Spinal cord (tissue), 10 donors: ENCODE results near the gene KRT8. TPM values are rescaled to one million over a fixed set of nuclear protein-coding genes. Genes with fewer than 3 reads are reported as not detected.

Source experiments
- DNase-seq, 6 donors: peaks; one replicate each; pipeline versions ENCODE4 v3.0.0 to v3.0.0-alpha.2; 2013 to 2015; ENCODE audit warnings: low spot score in 6 of 6, low read depth in 4 of 6
- H3K27ac ChIP-seq: one replicate; pipeline ENCODE4 v1.5.1; 2013; ENCODE audit warnings: low read depth, low read length, control low read depth
- H3K27me3 ChIP-seq: one replicate; pipeline ENCODE4 v1.6.1; 2013; ENCODE audit warnings: low read length; ENCODE audit not compliant: control insufficient read depth, insufficient read depth
- H3K36me3 ChIP-seq: one replicate; pipeline ENCODE4 v1.6.1; 2013; ENCODE audit warnings: low read length; ENCODE audit not compliant: control insufficient read depth, insufficient read depth
- H3K4me1 ChIP-seq: one replicate; pipeline ENCODE4 v1.6.1; 2013; ENCODE audit warnings: low read length; ENCODE audit not compliant: control insufficient read depth, insufficient read depth
- H3K4me3 ChIP-seq: one replicate; pipeline ENCODE4 v1.5.1; 2013; ENCODE audit warnings: low read depth, low read length, control low read depth
- H3K9me3 ChIP-seq: one replicate; pipeline ENCODE4 v1.6.1; 2013; ENCODE audit warnings: low read length; ENCODE audit not compliant: control insufficient read depth, insufficient read depth
- WGBS: methylation state at CpG from one replicate; pipeline ENCODE4 v1.1.5; 2013; ENCODE audit warnings: missing lambda C conversion rate; ENCODE audit not compliant: insufficient coverage; 5-methylcytosine and 5-hydroxymethylcytosine counted together
- polyA plus RNA-seq, 2 donors: library from polyadenylated mRNA; unstranded; fragments of 120-200 nt; gene quantifications; one replicate each; pipeline ENCODE4 v1.2.1, GENCODE V29; 2013; ENCODE audit not compliant: insufficient read length in 2 of 2
- total RNA-seq, 2 donors: library from RNA; depleted of rRNA in 1 of 2; stranded (reverse); fragments of 120-200 nt in 1 of 2; fragments of >200 nt in 1 of 2; gene quantifications; one replicate each; pipeline versions ENCODE4 v1.2.3 to v1.2.4, GENCODE V29; 2013 to 2014
- donor health status: healthy.

The KRT8 gene
- total and polyA plus RNA-seq, 4 donors: 0.99 to 12.0 (median 5.9) TPM

- Histone ChIP-seq H3K4me1 (peaks cover 12% of the 10 kb centered on the region), H3K27me3 (peaks cover 22% of the 10 kb centered on the region), H3K27ac (no peak overlapping the region), H3K9me3 (no peaks in the 10 kb centered on the region), H3K4me3 (no peak overlapping the region), H3K36me3 (no peaks in the 10 kb centered on the region)
- DNase-seq: no peak
- 70% methylated on average over 8 of the region's 10 CpGs for WGBS
Measured at GRCh38 chr12:52946797-52947547, 42.1 kb upstream of the KRT8 start.

GRCh38 chr12:52946334-52946733 lies 41.5 kb upstream of the KRT8 start:
- Histone ChIP-seq H3K9me3 (no peaks in the 10 kb centered on the region), H3K27ac (no peak overlapping the region), H3K36me3 (no peaks in the 10 kb centered on the region), H3K4me3 (no peak overlapping the region), H3K4me1 (peaks cover 12% of the 10 kb centered on the region), H3K27me3 (peaks cover 22% of the 10 kb centered on the region)
- WGBS: no CpG with 5 or more reads among the region's 1 CpG
- no peak for DNase-seq

GRCh38 chr12:52945389-52946232 lies 40.7 kb upstream of the KRT8 start:
- Histone ChIP-seq H3K27me3 (peaks cover 22% of the 10 kb centered on the region), H3K36me3 (no peaks in the 10 kb centered on the region)
- WGBS: 18% methylated on average over 6 of the region's 13 CpGs

GRCh38 chr12:52944683-52945388 lies 40.0 kb upstream of the KRT8 start:
- H3K4me3 ChIP-seq: no peak overlapping the region
- H3K27me3 ChIP-seq: peaks cover 18% of the 10 kb centered on the region
- peaks cover 10% of the 10 kb centered on the region for H3K4me1 ChIP-seq
- 87% methylated on average over 7 of the region's 8 CpGs for WGBS
- H3K27ac ChIP-seq: no peak overlapping the region
- no peaks in the 10 kb centered on the region for H3K36me3 ChIP-seq
- DNase-seq: no peak
- no peaks in the 10 kb centered on the region for H3K9me3 ChIP-seq

More at GRCh38 chr12:52945389-52946232, 40.7 kb upstream of the KRT8 start:
- no peak overlapping the region for H3K27ac ChIP-seq
- DNase-seq: no peak
- no peak overlapping the region for H3K4me3 ChIP-seq
- no peaks in the 10 kb centered on the region for H3K9me3 ChIP-seq
- H3K4me1 ChIP-seq: peaks cover 12% of the 10 kb centered on the region

GRCh38 chr12:52942901-52943181 lies 38.0 kb upstream of the KRT8 start:
- Histone ChIP-seq H3K36me3 (no peaks in the 10 kb centered on the region), H3K4me3 (no peak overlapping the region), H3K27me3 (peaks cover 13% of the 10 kb centered on the region), H3K9me3 (no peaks in the 10 kb centered on the region), H3K4me1 (no peaks in the 10 kb centered on the region), H3K27ac (no peak overlapping the region)
- WGBS: 84% methylated on average over 3 of the region's 3 CpGs
- DNase-seq: no peak

- H3K27me3 ChIP-seq: peaks cover 11% of the 10 kb centered on the region
- H3K4me1 ChIP-seq: no peaks in the 10 kb centered on the region
- no peak overlapping the region for H3K27ac ChIP-seq
- H3K4me3 ChIP-seq: no peak overlapping the region
- H3K9me3 ChIP-seq: no peaks in the 10 kb centered on the region
- DNase-seq: no peak
- 87% methylated on average over 6 of the region's 11 CpGs for WGBS
- no peaks in the 10 kb centered on the region for H3K36me3 ChIP-seq
Measured at GRCh38 chr12:52942066-52942900, 37.4 kb upstream of the KRT8 start.

- no peaks in the 10 kb centered on the region for H3K27me3 ChIP-seq
- H3K4me1 ChIP-seq: no peaks in the 10 kb centered on the region
- no peak for DNase-seq
- H3K9me3 ChIP-seq: no peaks in the 10 kb centered on the region
- WGBS: 73% methylated on average over 1 of the region's 1 CpG
- no peak overlapping the region for H3K4me3 ChIP-seq
- no peak overlapping the region for H3K27ac ChIP-seq
- H3K36me3 ChIP-seq: no peaks in the 10 kb centered on the region
Measured at GRCh38 chr12:52929538-52929937, 24.7 kb upstream of the KRT8 start.

GRCh38 chr12:52927964-52928363 lies 23.1 kb upstream of the KRT8 start:
- no peaks in the 10 kb centered on the region for H3K9me3 ChIP-seq
- no peak for DNase-seq
- no peak overlapping the region for H3K4me3 ChIP-seq
- H3K27me3 ChIP-seq: no peaks in the 10 kb centered on the region
- H3K36me3 ChIP-seq: no peaks in the 10 kb centered on the region
- H3K27ac ChIP-seq: no peak overlapping the region
- no peaks in the 10 kb centered on the region for H3K4me1 ChIP-seq
- 92% methylated on average over 2 of the region's 4 CpGs for WGBS

GRCh38 chr12:52926596-52927234 lies 21.8 kb upstream of the KRT8 start:
- H3K4me1 ChIP-seq: no peaks in the 10 kb centered on the region
- no peak overlapping the region for H3K27ac ChIP-seq
- no peak overlapping the region for H3K4me3 ChIP-seq
- no peaks in the 10 kb centered on the region for H3K9me3 ChIP-seq
- no peaks in the 10 kb centered on the region for H3K27me3 ChIP-seq
- no CpG with 5 or more reads among the region's 4 CpGs for WGBS
- H3K36me3 ChIP-seq: no peaks in the 10 kb centered on the region
- DNase-seq: no peak
